Loucy (cell line): ENCODE measurements around the gene ACHE.

Experiments
- CTCF ChIP-seq: fragments of 200-600 bp; sonication (generic); conservative IDR thresholded peaks from 2 replicates; pipeline ENCODE4 v1.5.1; 2014; ENCODE audit warnings: mild to moderate bottlenecking, antibody characterized with exemption, low read length
- EZH2phosphoT487 ChIP-seq: fragments of 200-600 bp; IDR thresholded peaks from 2 replicates; pipeline ENCODE4 v1.6.1; 2018; ENCODE audit warnings: antibody characterized with exemption, mild to moderate bottlenecking, moderate library complexity, borderline replicate concordance

DNA sequence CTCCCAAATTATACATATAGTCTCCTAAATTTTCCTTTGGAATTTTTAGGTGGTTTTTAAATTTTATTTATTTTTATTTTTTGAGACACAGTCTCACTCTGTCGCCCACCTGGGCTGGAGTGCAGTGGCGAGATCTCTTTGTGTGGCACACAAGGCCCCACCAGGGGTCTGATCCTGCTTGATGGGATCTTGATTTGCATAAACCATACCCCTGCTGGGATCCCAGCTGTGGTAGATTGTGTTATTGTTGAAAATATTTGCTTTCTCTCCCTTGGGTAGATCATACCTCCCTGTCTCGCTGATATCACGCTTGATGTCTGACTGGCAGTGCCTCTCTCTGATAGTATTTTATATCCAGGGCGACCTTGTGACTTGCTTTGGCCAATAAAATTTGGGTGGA, 48.0 kb upstream of the ACHE start:
- no peak for TF ChIP-seq CTCF
- TF ChIP-seq EZH2phosphoT487 = no peak
